HepG2 (cell line): Measurements from ENCODE around the gene CDCP1. TPM values are rescaled to one million over a fixed set of nuclear protein-coding genes. Genes with fewer than 3 reads are reported as not detected.

Source experiments
- ATAC-seq: fragments of 200-7000 bp; cut with Tn5 transposase; 3 replicates; pipeline ENCODE4 v1.9.1; 2020; ENCODE audit warnings: mild to moderate bottlenecking, moderate library complexity
- BruUV-seq: library from RNA; stranded (reverse); fragments of 400-500 nt; replicated peaks from 2 replicates; lab custom pipeline; 2021; lab: Mats Ljungman, UMichigan
- CTCF ChIA-PET: fragments of 300-600 bp; formaldehyde crosslinking; extraction: SDS; loops from one replicate; lab custom pipeline; 2021; ENCODE audit warnings: low total read pairs, inconsistent platforms, low intra/inter-chr PET ratio; lab: Yijun Ruan, JAX
- POLR2A ChIA-PET: fragments of 350-600 bp; sonication (Branson Sonifier 250); formaldehyde crosslinking; loops from one replicate; lab custom pipeline; 2020; ENCODE audit warnings: antibody characterized with exemption, inconsistent platforms; lab: Yijun Ruan, JAX
- DNase-seq: peaks from one replicate; pipeline ENCODE4 v3.0.0-alpha.2; 2015; ENCODE audit warnings: low spot score
- FAIRE-seq: peaks from 3 replicates; lab custom pipeline; 2011; peaks lifted over from hg19 to GRCh38; lab: Jason Lieb, UNC
- H2AFZ ChIP-seq: one replicate; pipeline ENCODE4 v1.6.1; 2011; ENCODE audit warnings: low read length, inconsistent platforms
- H3K27ac ChIP-seq: fragments of 300-600 bp; 3 replicates; pipeline ENCODE4 v1.8.0; 2011; ENCODE audit warnings: mixed run types, mild to moderate bottlenecking, mixed read lengths, low read length, inconsistent platforms; ENCODE audit not compliant: insufficient read depth; ENCODE audit errors: extremely low read length
- H3K27me3 ChIP-seq, 2 experiments: fragments of 200-600 bp in 1 of 2; 2 replicates in 1 of 2; 3 replicates in 1 of 2; pipeline versions ENCODE4 v1.6.0 to v1.8.0; 2011; ENCODE audit warnings: low read length in 2 of 2, mild to moderate bottlenecking in 2 of 2, moderate library complexity in 2 of 2, inconsistent platforms in 1 of 2; ENCODE audit not compliant: insufficient read depth in 2 of 2, control insufficient read depth in 1 of 2
- H3K36me3 ChIP-seq, 2 experiments: fragments of 200-600 bp in 1 of 2; replicated peaks in 1 of 2; 2 replicates in 1 of 2; 3 replicates in 1 of 2; pipeline versions ENCODE4 v1.5.1 to v1.8.0; 2011; ENCODE audit warnings: low read length in 2 of 2, inconsistent platforms in 1 of 2; ENCODE audit not compliant: insufficient read depth in 2 of 2, control insufficient read depth in 1 of 2
- H3K4me1 ChIP-seq: 2 replicates; pipeline ENCODE4 v1.5.1; 2012; ENCODE audit warnings: low read length, inconsistent platforms; ENCODE audit not compliant: insufficient read depth
- H3K4me2 ChIP-seq: 2 replicates; pipeline ENCODE4 v1.6.0; 2011; ENCODE audit warnings: low read depth, low read length, inconsistent platforms
- H3K4me3 ChIP-seq, 3 experiments: fragments of 200-600 bp in 1 of 3; sonication (generic), shearing (Covaris generic) in 1 of 3; replicated peaks in 1 of 3; 2 replicates each; pipeline ENCODE4 v1.5.1; 2011 to 2016; ENCODE audit warnings: low read length in 3 of 3, inconsistent platforms in 2 of 3, low read depth in 2 of 3, mild to moderate bottlenecking in 2 of 3, control low read depth in 1 of 3, mixed read lengths in 1 of 3; ENCODE audit not compliant: insufficient read depth in 1 of 3
- H3K79me2 ChIP-seq: one replicate; pipeline ENCODE4 v1.6.1; 2011; ENCODE audit warnings: low read length, inconsistent platforms; ENCODE audit not compliant: insufficient read depth
- H3K9ac ChIP-seq: 2 replicates; pipeline ENCODE4 v1.6.0; 2011; ENCODE audit warnings: mild to moderate bottlenecking, low read depth, low read length, inconsistent platforms; ENCODE audit not compliant: insufficient read depth
- H3K9me3 ChIP-seq: 2 replicates; pipeline ENCODE4 v1.5.1; 2012; ENCODE audit warnings: mild to moderate bottlenecking, low read length
- H4K20me1 ChIP-seq: 2 replicates; pipeline ENCODE4 v1.6.0; 2011; ENCODE audit warnings: inconsistent platforms, mild to moderate bottlenecking, low read length, moderate library complexity; ENCODE audit not compliant: insufficient read depth
- ZC3H13 ChIP-seq: sonication (generic); formaldehyde crosslinking; IDR thresholded peaks from 2 replicates; pipeline ENCODE4 v1.8.1; 2023; ENCODE audit warnings: mild to moderate bottlenecking, missing genetic modification reagents, moderate library complexity
- ZNF3 ChIP-seq: IDR thresholded peaks from 2 replicates; pipeline ENCODE4 v1.7.0; 2017; ENCODE audit warnings: inconsistent platforms
- ZNF30 ChIP-seq: sonication (generic); formaldehyde crosslinking; IDR thresholded peaks from 2 replicates; pipeline ENCODE4 v1.5.0; 2020; ENCODE audit warnings: mild to moderate bottlenecking, missing genetic modification reagents
- ZNF543 ChIP-seq: sonication (generic); formaldehyde crosslinking; IDR thresholded peaks from 2 replicates; pipeline ENCODE4 v1.4.0; 2020; ENCODE audit warnings: mild to moderate bottlenecking, missing genetic modification reagents
- WGBS: methylation state at CpG from one replicate; pipeline ENCODE4 v1.1.6; 2017; ENCODE audit warnings: low lambda C conversion rate; 5-methylcytosine and 5-hydroxymethylcytosine counted together
- in situ Hi-C: cut with HindIII; loops from 2 replicates; pipeline ENCODE4 v1.10.0; 2017; ENCODE audit warnings: low pct_unique_long_range_greater_than_20kb; ENCODE audit not compliant: extremely low pct_ligation_motif_present
- intact Hi-C: fragments of 100-400 bp; cut with micrococcal nuclease; formaldehyde crosslinking; loops from one replicate; pipeline ENCODE4 v1.10.0; 2022; ENCODE audit not compliant: unreplicated experiment
- polyA plus RNA-seq, 8 experiments: library from polyadenylated mRNA; depleted of rRNA in 3 of 8; stranded (reverse) in 7 of 8; unstranded in 1 of 8; fragments of >200 nt; fragmentation: Illumina TruSeq in 4 of 8; extraction: Trizol in 4 of 8; gene quantifications; 2 replicates each; pipeline versions ENCODE4 v1.2.1 to v1.2.3, GENCODE V29; 2011 to 2016; ENCODE audit warnings: low read depth in 4 of 8, missing spikeins in 1 of 8, mixed read lengths in 1 of 8; ENCODE audit not compliant: insufficient read depth in 1 of 8
- total RNA-seq, 5 experiments: library from RNA; depleted of rRNA; stranded (reverse); fragments of >200 nt; fragmentation: Illumina TruSeq; extraction: Trizol; gene quantifications; 2 replicates each; pipeline ENCODE4 v1.2.3, GENCODE V29; 2016; ENCODE audit warnings: low read depth in 1 of 5
- TF ChIP-seq, protein P1 (sequence below): sonication (generic); formaldehyde crosslinking; IDR thresholded peaks from 2 replicates; pipeline ENCODE4 v1.8.0; 2022; ENCODE audit warnings: mild to moderate bottlenecking, missing genetic modification reagents, moderate library complexity
- TF ChIP-seq, protein P2 (sequence below): sonication (generic); formaldehyde crosslinking; IDR thresholded peaks from 2 replicates; pipeline ENCODE4 v1.8.1; 2022; ENCODE audit warnings: low read depth, mild to moderate bottlenecking, missing genetic modification reagents

CDCP1 gene
- total and polyA plus RNA-seq, 2 of the 13 experiments (the other 11 are each of a cell fraction or from before 2014, with no cell fraction given) = 0.11 to 0.18 TPM

DNA sequence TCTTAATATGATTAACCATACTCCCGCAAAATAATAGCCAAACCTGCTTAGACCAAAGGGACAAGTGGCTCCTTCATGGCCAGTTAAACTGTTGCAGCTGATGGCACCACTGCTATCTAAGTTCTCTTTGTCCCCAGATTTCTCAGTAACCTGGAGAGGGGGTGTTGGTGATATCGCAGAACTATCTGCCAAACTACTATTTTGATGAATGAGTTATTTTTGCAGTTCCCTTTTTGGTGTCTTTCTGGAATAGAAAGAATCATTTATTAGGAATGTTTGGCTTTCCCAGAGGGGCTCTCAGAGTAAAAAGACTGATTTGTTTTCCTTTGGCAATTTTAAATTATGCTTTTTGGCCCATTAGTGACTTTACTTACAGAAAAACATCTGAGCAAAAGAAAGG is 87.0 kb downstream of the CDCP1 start:
- CTCF ChIA-PET = no interaction called here
- 49% methylated on average over 2 of the region's 2 CpGs for WGBS
- H3K79me2 ChIP-seq = no peaks in the 10 kb centered on the region
- no peak overlapping the region for H2AFZ ChIP-seq
- BruUV-seq = no TSS peak
- H3K27me3 ChIP-seq = no peaks in the 10 kb centered on the region; a peak in 1 of 5 replicates
- TF ChIP-seq ZNF30 (CRISPR knock-in tag) (no peak), ZNF543 (CRISPR knock-in tag) (no peak), ZC3H13 (CRISPR knock-in tag) (no peak), ZNF3 (CRISPR knock-in tag) (no peak)
- TF ChIP-seq, protein P1, sequence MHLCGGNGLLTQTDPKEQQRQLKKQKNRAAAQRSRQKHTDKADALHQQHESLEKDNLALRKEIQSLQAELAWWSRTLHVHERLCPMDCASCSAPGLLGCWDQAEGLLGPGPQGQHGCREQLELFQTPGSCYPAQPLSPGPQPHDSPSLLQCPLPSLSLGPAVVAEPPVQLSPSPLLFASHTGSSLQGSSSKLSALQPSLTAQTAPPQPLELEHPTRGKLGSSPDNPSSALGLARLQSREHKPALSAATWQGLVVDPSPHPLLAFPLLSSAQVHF = no peak
- TF ChIP-seq, protein P2, sequence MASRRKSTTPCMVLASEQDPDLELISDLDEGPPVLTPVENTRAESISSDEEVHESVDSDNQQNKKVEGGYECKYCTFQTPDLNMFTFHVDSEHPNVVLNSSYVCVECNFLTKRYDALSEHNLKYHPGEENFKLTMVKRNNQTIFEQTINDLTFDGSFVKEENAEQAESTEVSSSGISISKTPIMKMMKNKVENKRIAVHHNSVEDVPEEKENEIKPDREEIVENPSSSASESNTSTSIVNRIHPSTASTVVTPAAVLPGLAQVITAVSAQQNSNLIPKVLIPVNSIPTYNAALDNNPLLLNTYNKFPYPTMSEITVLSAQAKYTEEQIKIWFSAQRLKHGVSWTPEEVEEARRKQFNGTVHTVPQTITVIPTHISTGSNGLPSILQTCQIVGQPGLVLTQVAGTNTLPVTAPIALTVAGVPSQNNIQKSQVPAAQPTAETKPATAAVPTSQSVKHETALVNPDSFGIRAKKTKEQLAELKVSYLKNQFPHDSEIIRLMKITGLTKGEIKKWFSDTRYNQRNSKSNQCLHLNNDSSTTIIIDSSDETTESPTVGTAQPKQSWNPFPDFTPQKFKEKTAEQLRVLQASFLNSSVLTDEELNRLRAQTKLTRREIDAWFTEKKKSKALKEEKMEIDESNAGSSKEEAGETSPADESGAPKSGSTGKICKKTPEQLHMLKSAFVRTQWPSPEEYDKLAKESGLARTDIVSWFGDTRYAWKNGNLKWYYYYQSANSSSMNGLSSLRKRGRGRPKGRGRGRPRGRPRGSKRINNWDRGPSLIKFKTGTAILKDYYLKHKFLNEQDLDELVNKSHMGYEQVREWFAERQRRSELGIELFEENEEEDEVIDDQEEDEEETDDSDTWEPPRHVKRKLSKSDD (CRISPR knock-in tag) = no peak
- H3K27ac ChIP-seq = no peak overlapping the region
- H3K36me3 ChIP-seq = no peaks in the 10 kb centered on the region
- in situ Hi-C loops = no loop called here
- H3K4me2 ChIP-seq = no peak overlapping the region
- H3K9ac ChIP-seq = no peak overlapping the region
- no peak for DNase-seq
- intact Hi-C loops = no loop called here
- no peak overlapping the region for H3K4me3 ChIP-seq
- H4K20me1 ChIP-seq = no peaks in the 10 kb centered on the region
- no peaks in the 10 kb centered on the region for H3K9me3 ChIP-seq
- POLR2A ChIA-PET = no interaction called here
- ATAC-seq = no peak
- H3K4me1 ChIP-seq = peaks cover 9% of the 10 kb centered on the region; the same call in 1 of the 2 replicates
- no peak for FAIRE-seq
